ENCODE results near the gene FSHR.

DNA sequence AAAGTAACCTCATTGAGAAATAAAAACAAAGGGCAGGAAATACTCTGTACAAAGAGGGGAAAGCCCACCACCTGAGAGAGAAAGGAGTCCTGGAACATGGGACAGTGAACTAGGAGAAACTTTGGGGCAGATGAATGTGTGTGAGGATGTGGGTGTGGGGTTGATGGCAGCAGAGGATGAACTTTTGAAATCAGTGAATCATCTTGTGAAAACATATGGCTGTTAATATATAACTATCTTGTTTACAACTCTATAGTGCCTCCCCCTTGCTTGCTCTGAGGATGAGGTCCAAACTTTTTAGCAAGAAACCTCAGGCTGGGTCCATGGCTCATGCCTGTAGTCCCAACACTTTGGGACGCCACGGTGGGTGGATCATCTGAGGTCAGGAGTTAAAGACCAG, 227.0 kb downstream of the FSHR start:
- TF ChIP-seq, protein P1, sequence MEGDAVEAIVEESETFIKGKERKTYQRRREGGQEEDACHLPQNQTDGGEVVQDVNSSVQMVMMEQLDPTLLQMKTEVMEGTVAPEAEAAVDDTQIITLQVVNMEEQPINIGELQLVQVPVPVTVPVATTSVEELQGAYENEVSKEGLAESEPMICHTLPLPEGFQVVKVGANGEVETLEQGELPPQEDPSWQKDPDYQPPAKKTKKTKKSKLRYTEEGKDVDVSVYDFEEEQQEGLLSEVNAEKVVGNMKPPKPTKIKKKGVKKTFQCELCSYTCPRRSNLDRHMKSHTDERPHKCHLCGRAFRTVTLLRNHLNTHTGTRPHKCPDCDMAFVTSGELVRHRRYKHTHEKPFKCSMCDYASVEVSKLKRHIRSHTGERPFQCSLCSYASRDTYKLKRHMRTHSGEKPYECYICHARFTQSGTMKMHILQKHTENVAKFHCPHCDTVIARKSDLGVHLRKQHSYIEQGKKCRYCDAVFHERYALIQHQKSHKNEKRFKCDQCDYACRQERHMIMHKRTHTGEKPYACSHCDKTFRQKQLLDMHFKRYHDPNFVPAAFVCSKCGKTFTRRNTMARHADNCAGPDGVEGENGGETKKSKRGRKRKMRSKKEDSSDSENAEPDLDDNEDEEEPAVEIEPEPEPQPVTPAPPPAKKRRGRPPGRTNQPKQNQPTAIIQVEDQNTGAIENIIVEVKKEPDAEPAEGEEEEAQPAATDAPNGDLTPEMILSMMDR (IDR thresholded peaks at IDR 0.05) = no peak
- no peak for TF ChIP-seq EP300 (IDR thresholded peaks at IDR 0.05)
- TF ChIP-seq POLR2A (IDR thresholded peaks at IDR 0.05) = no peak
- no peak for TF ChIP-seq POLR2AphosphoS5 (IDR thresholded peaks at IDR 0.05)

Measured in sigmoid colon (tissue), 4 donors.